A549 treated with dexamethasone at 1 μM for 4 hours (cell line): ENCODE measurements around the gene NR0B2. TPM values are rescaled to one million over a fixed set of nuclear protein-coding genes. Genes with fewer than 3 reads are reported as not detected.

Source experiments
- total RNA-seq: library from RNA; stranded (reverse); fragments of 200-300 nt; extraction: Qiagen RNA extraction; gene quantifications from 5 replicates; pipeline ENCODE4 v1.2.3, GENCODE V29; 2022

The NR0B2 gene, protein sequence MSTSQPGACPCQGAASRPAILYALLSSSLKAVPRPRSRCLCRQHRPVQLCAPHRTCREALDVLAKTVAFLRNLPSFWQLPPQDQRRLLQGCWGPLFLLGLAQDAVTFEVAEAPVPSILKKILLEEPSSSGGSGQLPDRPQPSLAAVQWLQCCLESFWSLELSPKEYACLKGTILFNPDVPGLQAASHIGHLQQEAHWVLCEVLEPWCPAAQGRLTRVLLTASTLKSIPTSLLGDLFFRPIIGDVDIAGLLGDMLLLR
- 0.09 to 0.11 TPM (median 0.10 TPM) in 3 of 5 replicates, not detected in the others for total RNA-seq

DNA sequence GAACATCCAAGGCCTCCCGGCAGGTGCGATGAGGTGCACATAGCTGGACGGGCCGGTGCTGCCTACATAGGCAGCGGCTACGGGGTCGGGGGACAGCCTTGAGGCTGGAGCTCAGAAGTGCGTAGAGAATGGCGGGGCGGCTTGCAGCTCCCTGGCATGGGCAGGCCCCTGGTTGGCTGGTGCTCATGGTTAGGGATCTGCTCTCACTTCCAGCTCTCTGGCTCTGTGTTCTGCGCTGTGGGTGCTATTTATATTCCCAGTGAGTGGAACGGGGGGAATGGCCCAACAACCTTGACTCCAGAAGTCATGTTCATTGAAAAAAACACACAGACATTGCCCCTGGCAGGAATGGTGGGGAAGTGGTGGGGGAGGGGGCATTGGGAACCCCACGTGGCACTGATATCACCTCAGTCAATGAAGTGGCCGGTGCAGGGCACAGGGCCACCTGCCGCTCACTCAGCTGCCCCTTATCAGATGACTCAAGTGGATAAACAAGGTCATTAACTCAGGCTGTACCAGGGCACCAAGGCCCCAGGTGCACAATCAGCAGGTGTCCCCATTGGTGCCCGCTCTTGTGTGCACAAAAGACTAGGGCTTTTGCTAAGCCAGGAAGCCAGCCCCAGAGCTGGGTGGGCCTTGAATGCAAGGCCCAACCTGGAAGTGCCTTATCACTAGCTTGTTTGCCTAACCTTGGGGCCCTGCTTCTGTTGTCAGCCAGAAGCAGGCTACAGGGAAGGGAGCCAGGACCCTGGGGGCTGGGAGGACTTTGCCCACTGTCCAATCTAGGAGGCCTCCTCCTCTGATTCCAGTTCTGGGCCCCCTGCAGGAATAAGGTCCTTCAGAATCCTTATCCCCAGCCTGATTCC is at the start of gene NR0B2:
Gene NR0B2, minus strand, starts transcription at position 222 of the 866 bp plus-strand sequence. Its CDS starts 35 bp downstream, at position 187.

DNA sequence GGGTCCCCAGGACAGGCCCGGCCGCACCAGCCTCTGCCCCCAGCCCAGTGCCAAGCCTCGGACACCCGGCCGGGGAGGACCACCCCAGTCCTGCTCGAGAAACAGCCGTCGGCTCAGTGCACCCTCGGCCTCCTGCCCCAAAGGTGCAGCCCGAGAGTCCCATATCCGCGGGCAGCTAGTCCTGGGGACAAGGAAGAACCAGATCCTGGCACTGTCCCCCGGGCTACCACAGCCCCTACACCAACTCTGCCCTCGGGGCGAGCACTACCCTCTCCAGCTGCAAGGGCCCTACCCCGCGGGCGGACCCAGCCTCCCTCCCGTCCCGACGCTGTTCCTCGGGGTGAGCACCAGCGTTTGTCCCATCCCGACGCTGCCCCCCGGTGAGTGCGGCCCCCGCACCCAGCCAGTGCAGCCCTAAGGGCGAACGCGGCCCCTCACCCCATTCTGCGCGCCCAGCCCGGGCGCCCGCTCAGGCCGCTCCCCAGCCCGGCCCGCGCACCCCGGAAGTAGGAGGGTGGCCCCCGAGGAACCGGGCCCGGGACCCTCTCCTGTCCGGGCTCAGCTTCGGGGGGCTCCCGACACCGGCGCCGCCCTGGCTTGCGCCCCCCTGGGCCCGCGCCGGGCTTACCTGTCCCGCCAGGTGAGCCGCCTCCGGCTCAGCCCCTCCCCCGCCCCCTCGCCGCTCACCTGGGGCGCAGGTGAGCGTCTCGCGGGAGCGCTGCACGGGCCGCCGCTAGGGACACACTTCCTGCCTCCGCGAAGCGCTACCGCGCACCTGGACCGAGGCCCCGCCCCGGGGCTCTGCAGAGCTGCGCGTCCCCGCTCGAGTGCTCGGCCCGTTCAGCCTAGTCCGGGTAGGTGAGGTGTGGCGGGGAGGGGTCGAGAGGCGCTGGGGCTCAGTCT is 46.2 kb upstream of the NR0B2 start, which contains the start of gene KDF1:
Gene KDF1, minus strand, starts transcription at position 747 of the 903 bp plus-strand sequence. CDS start 8,088 bp downstream, outside the sequence.

DNA sequence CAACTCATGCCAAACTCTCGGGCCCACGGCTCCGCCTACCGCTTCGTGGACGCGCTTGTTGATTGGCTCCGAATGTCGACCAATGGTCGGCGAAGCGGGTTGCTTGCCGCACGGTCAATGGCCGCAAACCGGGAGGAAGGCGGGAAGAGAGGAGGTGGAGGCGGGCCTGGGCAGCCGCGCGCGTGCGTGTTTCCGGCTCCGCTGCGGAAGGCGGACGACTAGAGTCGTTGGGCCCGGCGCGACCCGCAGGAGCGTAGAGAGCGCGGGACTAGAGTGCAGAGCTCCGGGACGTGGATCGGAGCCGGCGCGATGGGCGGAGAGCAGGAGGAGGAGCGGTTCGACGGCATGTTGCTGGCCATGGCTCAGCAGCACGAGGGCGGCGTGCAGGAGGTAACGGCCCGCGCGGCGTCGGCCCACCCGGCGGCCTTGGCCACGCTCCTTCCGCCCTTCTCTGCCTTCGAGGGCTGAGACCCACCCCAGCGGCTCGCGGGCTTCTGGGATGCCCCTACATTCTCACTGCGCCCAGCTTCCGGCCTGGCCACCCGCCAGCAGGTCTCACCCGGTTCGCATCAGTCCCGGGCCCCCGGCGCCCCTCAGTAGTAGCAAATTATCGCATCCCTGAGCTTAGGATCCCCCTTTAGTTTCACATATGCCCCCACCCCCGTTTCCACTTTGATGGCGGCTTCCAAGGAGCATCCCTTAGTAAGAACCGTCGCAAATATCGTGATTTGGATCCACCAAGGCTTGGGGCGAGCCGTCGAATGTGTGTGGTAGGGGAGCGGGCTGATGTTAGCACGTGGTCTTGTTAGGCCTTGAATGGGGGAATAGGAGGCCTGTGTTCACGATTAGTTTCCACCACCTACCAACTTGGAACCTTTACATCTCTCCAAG is 8.0 kb upstream of the NR0B2 start, which contains the start of gene NUDC:
Gene NUDC, plus strand, starts transcription at position 204 of the 891 bp plus-strand sequence. Its CDS starts 106 bp downstream, at position 310.

GRCh38 chr1:26900001-26900814 is 13.6 kb downstream of the NR0B2 start, which contains the start of gene GPATCH3:
Gene GPATCH3, minus strand, starts transcription at chr1:26900467. Its CDS starts 25 bp downstream, at chr1:26900442.

DNA sequence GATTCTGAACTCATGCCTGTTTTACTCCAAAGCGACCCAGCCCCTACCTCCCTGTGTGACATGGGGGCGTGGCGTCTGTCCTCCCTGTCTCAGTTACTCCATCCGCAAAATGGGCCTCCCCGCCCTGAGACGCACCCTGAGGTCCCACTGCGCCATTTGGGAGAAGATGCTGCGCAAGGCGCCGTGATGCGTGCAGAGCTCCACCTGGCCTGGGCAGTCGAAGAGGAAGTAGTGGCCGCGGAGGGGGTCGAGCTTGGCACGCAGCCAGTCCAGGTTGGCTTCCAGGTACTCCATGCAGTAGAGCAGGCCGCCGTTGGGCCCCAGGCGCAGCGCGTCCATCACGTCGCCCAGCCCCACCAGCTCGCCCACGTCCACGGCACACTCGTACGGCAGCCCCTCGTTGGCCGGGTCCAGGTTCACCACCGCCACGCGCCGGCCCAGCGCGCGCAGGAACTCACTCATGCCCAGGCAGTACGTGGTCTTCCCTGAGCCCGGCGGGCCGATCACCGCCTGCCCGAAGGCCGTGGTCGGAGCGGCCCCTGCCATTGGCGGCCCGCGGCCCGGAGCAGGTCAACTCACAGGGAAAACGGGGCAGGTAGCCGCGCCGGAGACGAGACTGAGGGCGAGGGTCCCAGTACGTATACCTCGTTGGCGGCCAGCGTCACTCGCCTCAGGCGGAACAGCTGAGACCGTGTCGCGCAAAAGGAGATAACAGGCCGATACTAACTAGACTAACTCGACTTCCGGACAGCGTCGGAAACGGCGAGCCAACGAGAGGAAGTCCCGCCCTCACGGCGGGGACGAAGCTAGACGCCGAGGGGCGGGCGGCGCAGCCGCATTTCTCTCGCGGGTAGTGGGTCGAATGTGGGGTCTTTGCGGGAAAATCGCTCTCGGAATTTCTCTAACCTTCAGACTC is 24.0 kb downstream of the NR0B2 start, which contains the start of gene GPN2:
Gene GPN2, minus strand, starts transcription at position 733 of the 916 bp plus-strand sequence. Its CDS starts 187 bp downstream, at position 546.

DNA sequence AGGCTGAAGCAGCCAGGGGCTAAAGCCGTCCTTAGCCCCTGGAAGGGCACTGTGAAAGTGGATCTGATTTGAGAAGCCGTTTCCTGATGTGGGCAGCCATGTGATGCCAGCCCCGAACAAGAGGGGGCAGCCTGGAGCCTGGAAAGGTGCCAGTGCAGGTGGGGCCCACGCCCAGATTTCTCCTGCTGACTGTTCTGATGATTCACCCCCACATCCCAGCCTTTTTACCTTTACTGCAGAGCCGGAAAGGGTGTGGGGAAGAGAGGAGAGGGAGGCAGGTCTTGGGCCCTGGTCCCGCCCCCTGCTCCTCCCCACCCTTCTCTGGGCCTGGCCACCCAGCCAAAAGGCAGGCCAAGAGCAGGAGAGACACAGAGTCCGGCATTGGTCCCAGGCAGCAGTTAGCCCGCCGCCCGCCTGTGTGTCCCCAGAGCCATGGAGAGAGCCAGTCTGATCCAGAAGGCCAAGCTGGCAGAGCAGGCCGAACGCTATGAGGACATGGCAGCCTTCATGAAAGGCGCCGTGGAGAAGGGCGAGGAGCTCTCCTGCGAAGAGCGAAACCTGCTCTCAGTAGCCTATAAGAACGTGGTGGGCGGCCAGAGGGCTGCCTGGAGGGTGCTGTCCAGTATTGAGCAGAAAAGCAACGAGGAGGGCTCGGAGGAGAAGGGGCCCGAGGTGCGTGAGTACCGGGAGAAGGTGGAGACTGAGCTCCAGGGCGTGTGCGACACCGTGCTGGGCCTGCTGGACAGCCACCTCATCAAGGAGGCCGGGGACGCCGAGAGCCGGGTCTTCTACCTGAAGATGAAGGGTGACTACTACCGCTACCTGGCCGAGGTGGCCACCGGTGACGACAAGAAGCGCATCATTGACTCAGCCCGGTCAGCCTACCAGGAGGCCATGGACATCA is 50.7 kb downstream of the NR0B2 start, which contains the start of gene SFN:
Gene SFN, plus strand, starts transcription at position 369 of the 904 bp plus-strand sequence. Its CDS starts 64 bp downstream, at position 433.

Other genes with a start within 250 kb of the NR0B2 start
- gene ARID1A, start 218.0 kb downstream of the NR0B2 start, total RNA-seq: 33.2 to 52.2 TPM (median 44.4 TPM) in 5 replicates
- gene PIGV, start 126.0 kb downstream of the NR0B2 start, total RNA-seq: 5.3 to 7.2 TPM (median 6.4 TPM) in 5 replicates
- gene ZDHHC18, start 87.3 kb downstream of the NR0B2 start, total RNA-seq: 36.4 to 47.5 TPM (median 46.7 TPM) in 5 replicates
- gene SFN, start 50.8 kb downstream of the NR0B2 start, total RNA-seq: 468 to 645 TPM (median 543 TPM) in 5 replicates
- gene GPN2, start 23.7 kb downstream of the NR0B2 start, total RNA-seq: 23.4 to 32.2 TPM (median 28.6 TPM) in 5 replicates
- 9.3 to 12.1 TPM (median 11.6 TPM) in 5 replicates for gene GPATCH3, start 13.5 kb downstream of the NR0B2 start, total RNA-seq
- 130 to 158 TPM (median 144 TPM) in 5 replicates for gene NUDC, start 7.8 kb upstream of the NR0B2 start, total RNA-seq
- gene KDF1, start 46.5 kb upstream of the NR0B2 start, total RNA-seq: 0.15 to 0.31 TPM (median 0.26 TPM) in 5 replicates
- 204 to 282 TPM (median 273 TPM) in 5 replicates for gene TRNP1, start 79.7 kb upstream of the NR0B2 start, total RNA-seq
- 0.88 to 1.9 TPM (median 1.8 TPM) in 5 replicates for gene TENT5B, start 98.9 kb upstream of the NR0B2 start, total RNA-seq
- 15.0 to 23.8 TPM (median 21.1 TPM) in 5 replicates for gene SLC9A1, start 241.2 kb upstream of the NR0B2 start, total RNA-seq